Activated CD8-positive, alpha-beta T cell treated with anti-CD3 and anti-CD28 coated beads, Interleukin-2, amount 10 ng/mL, durations not matched to agents 7 days and 5 days (primary cell): Measurements from ENCODE around the gene MRPS18A. TPM values are rescaled to one million over a fixed set of nuclear protein-coding genes. Genes with fewer than 3 reads are reported as not detected.

Experiments used
- ATAC-seq: fragments of 150-1000 bp; cut with Tn5 transposase; one replicate; pipeline ENCODE4 v1.10.0; 2021; ENCODE audit warnings: moderate library complexity
- CTCF ChIA-PET: fragments of 350-600 bp; sonication (Branson Sonifier 250); formaldehyde crosslinking; loops from one replicate; lab custom pipeline; 2021; ENCODE audit warnings: antibody characterized with exemption; lab: Charles Lee
- POLR2A ChIA-PET: fragments of 350-600 bp; sonication (Branson Sonifier 250); formaldehyde crosslinking; loops from one replicate; lab custom pipeline; 2021; ENCODE audit warnings: antibody characterized with exemption; lab: Charles Lee
- DNase-seq: peaks from one replicate; pipeline ENCODE4 v3.0.0-alpha.2; 2020
- H3K27ac Mint-ChIP-seq: one replicate; pipeline ENCODE4 v1.8.0; 2021; ENCODE audit warnings: mild to moderate bottlenecking, mixed read lengths
- H3K27me3 Mint-ChIP-seq: one replicate; pipeline ENCODE4 v1.8.0; 2021; ENCODE audit warnings: low read depth, mixed read lengths
- H3K36me3 Mint-ChIP-seq: one replicate; pipeline ENCODE4 v1.8.0; 2021; ENCODE audit warnings: low read depth, mixed read lengths
- H3K4me1 Mint-ChIP-seq: one replicate; pipeline ENCODE4 v1.8.0; 2021; ENCODE audit warnings: low read depth, mixed read lengths
- H3K4me3 Mint-ChIP-seq: one replicate; pipeline ENCODE4 v1.8.0; 2021; ENCODE audit warnings: mild to moderate bottlenecking, mixed read lengths
- H3K9me3 Mint-ChIP-seq: one replicate; pipeline ENCODE4 v1.8.0; 2022; ENCODE audit warnings: mixed read lengths; ENCODE audit not compliant: insufficient read depth
- total RNA-seq, 2 experiments: library from RNA; stranded (reverse); gene quantifications; one replicate each; pipeline ENCODE4 v1.2.3, GENCODE V29; 2021

Gene MRPS18A
- total RNA-seq, 2 experiments from 2014 or later = 38.7 to 43.2 TPM

DNA sequence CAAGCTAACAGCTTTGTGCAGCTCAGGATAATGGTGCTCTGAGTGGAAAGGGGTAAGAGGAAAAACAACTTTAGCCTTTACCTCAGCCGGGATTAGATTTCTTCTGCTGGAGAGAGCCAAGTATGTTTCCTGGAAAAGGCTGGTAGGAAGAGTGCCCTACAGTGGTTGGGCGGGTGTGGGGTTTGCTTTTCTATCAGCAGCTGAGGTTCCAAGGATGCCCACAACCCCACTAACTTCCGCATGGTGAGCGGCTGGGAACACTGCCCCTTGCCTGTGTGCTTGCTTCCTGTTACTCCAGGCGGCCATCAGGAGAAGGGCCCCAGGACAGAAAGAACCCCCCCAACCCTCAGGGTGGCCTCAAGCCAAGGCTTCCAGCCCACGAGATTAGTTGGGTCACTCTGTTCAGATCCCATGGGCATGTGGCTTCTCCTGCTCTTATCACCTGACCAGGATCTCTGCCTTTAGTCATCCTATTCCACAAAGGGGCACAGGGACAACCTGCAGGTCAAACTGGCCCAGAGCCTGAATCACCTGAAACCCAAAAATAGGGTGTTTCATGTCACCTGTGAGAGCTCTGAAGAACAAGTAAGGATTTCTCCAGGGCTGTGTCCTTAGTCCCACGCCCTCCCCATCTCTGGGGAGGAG, 10.5 kb downstream of the MRPS18A start:
- peaks cover 14% of the 10 kb centered on the region for H3K4me1 Mint-ChIP-seq
- peaks cover 42% of the 10 kb centered on the region for H3K36me3 Mint-ChIP-seq
- ChIA-PET CTCF (interaction anchor here (1.8 kb wide), 1 partner anchor 9 kb away, joined by 10 read pairs; no protein-coding TSS in a partner anchor), POLR2A (no interaction called here)
- ATAC-seq (no peak), DNase-seq (no peak)
- no peaks in the 10 kb centered on the region for H3K27me3 Mint-ChIP-seq
- H3K27ac Mint-ChIP-seq = no peak overlapping the region
- H3K9me3 Mint-ChIP-seq = no peaks in the 10 kb centered on the region
- H3K4me3 Mint-ChIP-seq = no peak overlapping the region

DNA sequence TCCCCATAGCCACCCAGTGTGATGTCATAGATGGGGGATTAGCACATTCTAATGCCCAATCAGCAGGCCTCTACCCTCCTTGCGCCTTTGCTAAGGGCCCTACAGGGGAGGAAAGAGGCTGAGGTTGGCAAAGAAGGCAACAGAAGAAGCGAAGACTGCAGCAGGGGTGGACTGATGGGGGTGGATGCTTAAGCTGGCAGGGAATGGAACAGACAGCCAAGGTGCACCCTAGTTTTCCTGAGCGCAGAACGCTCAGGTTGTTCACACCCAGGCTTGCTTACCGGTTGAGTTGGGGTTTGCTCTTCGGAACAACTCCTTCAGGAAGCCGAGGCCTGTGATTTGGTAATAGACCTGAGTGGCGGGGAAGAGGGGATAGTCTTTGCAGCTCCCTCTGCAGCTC, 12.7 kb downstream of the MRPS18A start:
- no peak for ATAC-seq
- peaks cover 28% of the 10 kb centered on the region for H3K4me1 Mint-ChIP-seq
- DNase-seq = no peak
- H3K4me3 Mint-ChIP-seq = no peak overlapping the region
- no peak overlapping the region for H3K27ac Mint-ChIP-seq
- H3K27me3 Mint-ChIP-seq = no peaks in the 10 kb centered on the region
- H3K36me3 Mint-ChIP-seq = peaks cover 54% of the 10 kb centered on the region
- H3K9me3 Mint-ChIP-seq = no peaks in the 10 kb centered on the region
- POLR2A ChIA-PET = no interaction called here
- CTCF ChIA-PET = interaction anchor here (0.9 kb wide), 1 partner anchor 10 kb away, joined by 3 read pairs; no protein-coding TSS in a partner anchor

DNA sequence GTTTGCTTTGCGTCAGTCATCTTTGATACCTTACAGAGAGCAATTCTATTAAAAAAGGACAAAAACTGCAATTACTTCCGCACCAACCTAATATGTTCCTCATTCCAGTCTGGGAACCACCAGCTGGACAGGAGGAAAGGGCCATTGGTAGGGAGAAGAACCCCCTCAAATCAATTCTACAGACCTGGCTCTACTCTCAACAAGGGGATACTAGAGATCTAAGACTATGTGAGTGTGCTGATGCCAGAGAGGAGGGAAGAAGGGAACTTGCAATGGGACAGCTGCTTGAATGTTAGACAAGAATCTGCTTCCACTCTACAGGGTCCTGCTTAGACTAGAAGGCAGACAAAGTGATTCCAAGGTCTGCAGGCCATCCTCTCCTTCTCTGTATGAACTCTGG, 13.3 kb downstream of the MRPS18A start:
- CTCF ChIA-PET = no interaction called here

DNA sequence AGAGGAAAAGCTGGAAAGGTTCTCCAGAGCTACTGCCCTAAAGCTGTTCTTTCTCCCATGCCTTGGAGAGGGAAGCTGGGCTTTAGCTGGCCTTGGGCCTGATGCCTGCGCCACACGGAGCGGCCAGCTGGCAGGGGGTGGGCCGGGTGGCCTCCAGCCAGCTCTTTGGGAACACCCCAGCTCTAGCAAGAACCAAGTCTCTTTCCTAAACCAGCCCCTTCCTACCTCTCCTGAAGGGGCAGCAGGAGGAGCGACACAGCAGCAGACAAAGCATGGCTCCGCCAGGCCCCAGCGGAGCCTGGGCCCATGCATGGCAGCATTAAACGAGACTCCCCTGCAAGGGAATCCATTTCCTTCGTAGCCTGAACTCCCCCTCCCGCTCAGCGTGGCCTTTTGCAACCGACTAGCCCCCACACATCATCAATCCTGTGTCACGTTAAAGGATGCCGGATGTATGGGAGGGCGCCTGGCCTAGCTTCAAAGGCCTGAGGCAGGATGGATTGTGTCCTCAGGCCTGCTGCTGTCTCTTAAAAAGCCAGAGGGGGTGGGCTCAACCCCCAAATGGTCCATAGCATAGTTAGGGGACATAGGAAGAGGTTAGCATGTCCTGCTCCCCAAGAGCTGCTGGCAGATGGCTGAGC, 14.0 kb downstream of the MRPS18A start:
- Mint-ChIP-seq H3K36me3 (peaks cover 48% of the 10 kb centered on the region), H3K27ac (no peak overlapping the region), H3K9me3 (no peaks in the 10 kb centered on the region), H3K4me3 (no peak overlapping the region), H3K27me3 (no peaks in the 10 kb centered on the region), H3K4me1 (peaks cover 31% of the 10 kb centered on the region)
- ChIA-PET CTCF (no interaction called here), POLR2A (interaction anchor here (0.8 kb wide), 1 partner anchor 8 kb away, joined by 4 read pairs; no protein-coding TSS in a partner anchor)
- DNase-seq (no peak), ATAC-seq (no peak)

More for the DNA sequence above, 13.3 kb downstream of the MRPS18A start:
- peaks cover 51% of the 10 kb centered on the region for H3K36me3 Mint-ChIP-seq
- ATAC-seq (no peak), DNase-seq (no peak)
- no peaks in the 10 kb centered on the region for H3K9me3 Mint-ChIP-seq
- H3K27ac Mint-ChIP-seq = no peak overlapping the region
- H3K4me1 Mint-ChIP-seq = peaks cover 31% of the 10 kb centered on the region
- no peak overlapping the region for H3K4me3 Mint-ChIP-seq
- POLR2A ChIA-PET = interaction anchor here (0.8 kb wide), 1 partner anchor 8 kb away, joined by 4 read pairs; no protein-coding TSS in a partner anchor
- H3K27me3 Mint-ChIP-seq = no peaks in the 10 kb centered on the region

DNA sequence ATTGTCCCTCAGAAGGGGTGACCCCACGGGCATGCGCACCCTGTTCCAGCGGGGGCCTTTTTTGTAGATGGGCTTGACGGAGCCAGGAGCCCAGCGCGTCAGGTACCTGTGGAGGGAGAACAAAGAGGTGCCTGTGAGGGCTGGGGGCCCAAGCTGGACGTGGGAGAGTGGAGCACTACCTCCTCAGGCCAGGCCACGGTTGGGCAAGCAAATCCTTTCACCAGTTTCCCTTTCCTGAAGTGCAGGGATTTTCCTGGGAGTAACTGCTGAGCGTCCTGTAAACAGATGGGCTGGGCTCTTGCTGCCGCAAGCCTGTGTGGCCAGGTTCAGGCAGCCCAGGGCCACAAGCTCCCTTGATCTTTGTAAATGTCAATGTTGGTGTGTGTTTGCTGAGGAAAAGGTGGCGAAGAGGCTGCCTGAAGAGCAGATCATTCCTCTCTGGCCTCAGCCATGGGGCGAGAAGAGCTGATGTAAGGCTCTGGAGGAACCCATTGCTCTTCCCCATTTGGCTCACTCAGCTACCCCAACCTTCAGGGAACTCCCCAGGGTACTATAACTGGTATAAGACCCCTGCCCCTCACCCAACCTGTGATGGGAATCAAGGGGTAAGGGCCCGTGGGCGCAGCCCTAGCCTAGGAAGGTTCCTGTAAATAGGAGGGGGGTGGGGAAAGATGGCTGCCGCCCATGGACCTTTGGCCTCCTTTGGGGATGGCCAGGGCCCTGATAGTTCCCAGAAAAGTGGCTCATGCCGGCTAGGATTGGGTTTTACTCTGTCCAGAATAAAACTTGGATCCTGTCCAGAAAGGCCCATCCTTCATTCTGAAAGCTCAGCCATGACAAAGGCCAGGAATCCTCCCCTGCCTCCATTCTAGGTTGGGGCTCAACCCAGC, 15.5 kb downstream of the MRPS18A start:
- ATAC-seq (no peak), DNase-seq (no peak)
- ChIA-PET POLR2A (no interaction called here), CTCF (interaction anchor here (1.1 to 6.8 kb wide), 2 partner anchors 15 kb away, joined by 3 to 71 read pairs; partner anchors contain the start of gene MRPS18A)
- Mint-ChIP-seq H3K9me3 (no peaks in the 10 kb centered on the region), H3K27ac (no peak overlapping the region), H3K36me3 (peaks cover 39% of the 10 kb centered on the region), H3K4me3 (no peak overlapping the region), H3K4me1 (peaks cover 42% of the 10 kb centered on the region), H3K27me3 (no peaks in the 10 kb centered on the region)

DNA sequence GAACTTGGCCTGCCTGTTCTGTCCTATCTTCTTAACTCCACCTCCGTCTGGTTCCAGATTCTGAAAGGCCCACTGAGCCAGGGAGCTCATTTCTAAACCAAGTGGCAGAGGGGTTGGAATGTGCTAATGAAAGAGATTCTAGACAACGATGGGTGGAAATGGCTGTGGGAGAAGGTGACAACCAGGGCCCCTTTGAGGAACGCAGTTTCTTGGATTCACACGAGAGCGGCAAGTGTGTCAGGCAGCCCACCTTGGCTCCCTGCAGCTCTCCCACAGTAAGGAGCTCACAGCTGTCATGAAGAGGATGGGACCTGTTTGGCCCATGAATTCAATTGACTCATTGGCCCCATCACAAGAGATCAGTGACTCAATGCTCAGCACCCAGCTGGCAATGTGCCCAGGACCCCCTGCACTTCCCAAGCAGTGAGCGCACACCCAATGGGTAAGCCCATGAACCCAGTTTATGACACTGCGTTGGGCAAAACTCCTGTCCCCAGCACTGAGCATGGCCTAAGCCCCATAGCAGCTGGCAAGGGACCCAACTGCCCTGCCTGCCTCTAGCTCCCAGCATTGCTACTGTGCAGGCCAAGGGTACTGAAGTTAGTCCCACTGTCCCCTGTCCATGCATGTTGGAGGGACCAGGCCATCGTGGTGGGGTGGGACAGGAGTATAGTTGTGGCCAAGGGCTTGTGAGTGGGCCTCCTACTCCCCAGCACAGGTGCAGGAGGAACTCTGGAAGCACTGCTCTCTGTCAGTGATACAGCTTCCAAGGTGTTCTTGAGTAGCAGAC, 16.4 kb downstream of the MRPS18A start:
- H3K36me3 Mint-ChIP-seq = peaks cover 38% of the 10 kb centered on the region
- POLR2A ChIA-PET = interaction anchor here (0.6 kb wide), 2 partner anchors 501 to 576 kb away, joined by 3 to 5 read pairs; partner anchors contain the start of gene HSP90AB1
- no peaks in the 10 kb centered on the region for H3K27me3 Mint-ChIP-seq
- ATAC-seq (no peak), DNase-seq (no peak)
- H3K9me3 Mint-ChIP-seq = no peaks in the 10 kb centered on the region
- no peak overlapping the region for H3K4me3 Mint-ChIP-seq
- peak overlapping the region; percentile 86 for H3K27ac Mint-ChIP-seq
- CTCF ChIA-PET = interaction anchor here (1.2 to 6.8 kb wide), 8 partner anchors 9 to 403 kb away, joined by 3 to 71 read pairs (median 8); partner anchors contain the start of gene MRPS18A
- peaks cover 44% of the 10 kb centered on the region for H3K4me1 Mint-ChIP-seq

DNA sequence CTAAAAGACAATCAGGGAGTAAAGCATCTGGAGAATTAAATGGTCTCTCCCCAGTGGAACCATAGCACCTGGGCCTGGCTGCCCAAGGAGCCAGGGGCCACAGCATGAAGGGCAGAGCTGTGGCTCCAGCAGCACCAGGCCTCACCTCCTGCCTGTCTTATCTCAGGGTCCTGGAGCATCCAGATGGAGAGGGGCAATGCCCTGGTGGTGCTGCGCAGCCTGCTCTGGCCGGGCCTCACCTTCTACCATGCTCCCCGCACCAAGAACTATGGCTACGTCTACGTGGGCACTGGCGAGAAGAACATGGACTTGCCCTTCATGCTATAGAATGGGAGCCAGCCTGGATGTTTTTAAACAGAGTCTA, 17.0 kb downstream of the MRPS18A start:
- no peaks in the 10 kb centered on the region for H3K9me3 Mint-ChIP-seq
- H3K36me3 Mint-ChIP-seq = peaks cover 35% of the 10 kb centered on the region
- no peak overlapping the region for H3K4me3 Mint-ChIP-seq
- ChIA-PET POLR2A (interaction anchor here (0.6 to 1.5 kb wide), 3 partner anchors 41 to 576 kb away, joined by 3 to 6 read pairs (median 5); partner anchors contain the start of genes GTPBP2 and HSP90AB1), CTCF (interaction anchor here (0.7 to 6.8 kb wide), 12 partner anchors 8 to 408 kb away, joined by 3 to 71 read pairs (median 4); partner anchors contain the start of genes MAD2L1BP and MRPS18A)
- peak overlapping the region; percentile 86 for H3K27ac Mint-ChIP-seq
- H3K4me1 Mint-ChIP-seq = peaks cover 44% of the 10 kb centered on the region
- ATAC-seq = no peak
- H3K27me3 Mint-ChIP-seq = no peaks in the 10 kb centered on the region
- no peak for DNase-seq

DNA sequence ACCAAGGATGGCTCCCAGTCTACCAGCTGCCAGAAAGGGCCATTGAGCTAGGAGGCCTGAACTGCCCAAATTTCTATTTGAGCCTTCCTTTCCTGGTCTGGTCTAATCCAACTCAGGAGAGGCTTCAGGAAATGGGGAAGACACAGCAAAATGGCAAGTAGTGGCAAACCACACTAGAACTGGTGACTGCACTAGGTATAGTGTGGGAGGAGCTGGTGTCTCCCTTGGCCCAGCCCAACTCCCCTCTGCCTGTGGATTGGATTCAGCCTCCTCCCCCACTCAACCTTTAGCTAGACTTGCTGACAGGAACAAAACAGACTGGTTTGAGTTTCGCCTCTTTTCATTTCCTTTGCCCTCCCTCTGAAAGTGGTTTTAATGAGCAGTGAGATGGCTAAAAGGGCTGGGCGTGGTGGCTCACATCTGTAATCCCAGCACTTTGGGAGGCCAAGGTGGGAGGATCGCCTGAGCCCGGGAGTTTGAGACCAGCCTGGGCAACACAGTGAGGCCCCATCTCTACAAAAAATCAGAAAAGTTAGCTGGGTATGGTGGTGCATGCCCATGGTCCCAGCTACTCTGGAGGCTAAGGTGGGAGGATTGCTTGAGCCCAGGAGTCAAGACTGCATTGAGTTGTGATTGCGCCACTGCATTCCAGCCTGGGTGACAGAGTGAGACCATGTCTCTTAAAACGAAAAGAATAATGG, 17.5 kb downstream of the MRPS18A start:
- peaks cover 31% of the 10 kb centered on the region for H3K36me3 Mint-ChIP-seq
- peak overlapping the region; percentile 86 for H3K27ac Mint-ChIP-seq
- DNase-seq = peak; percentile 69
- ChIA-PET POLR2A (interaction anchor here (0.6 to 1.5 kb wide), 3 partner anchors 41 to 577 kb away, joined by 3 to 6 read pairs (median 5); partner anchors contain the start of genes GTPBP2 and HSP90AB1), CTCF (interaction anchor here (0.7 to 6.8 kb wide), 12 partner anchors 8 to 409 kb away, joined by 3 to 71 read pairs (median 4); partner anchors contain the start of genes MAD2L1BP and MRPS18A)
- no peaks in the 10 kb centered on the region for H3K27me3 Mint-ChIP-seq
- no peak overlapping the region for H3K4me3 Mint-ChIP-seq
- ATAC-seq = peak; percentile 38
- no peaks in the 10 kb centered on the region for H3K9me3 Mint-ChIP-seq
- H3K4me1 Mint-ChIP-seq = peaks cover 44% of the 10 kb centered on the region

DNA sequence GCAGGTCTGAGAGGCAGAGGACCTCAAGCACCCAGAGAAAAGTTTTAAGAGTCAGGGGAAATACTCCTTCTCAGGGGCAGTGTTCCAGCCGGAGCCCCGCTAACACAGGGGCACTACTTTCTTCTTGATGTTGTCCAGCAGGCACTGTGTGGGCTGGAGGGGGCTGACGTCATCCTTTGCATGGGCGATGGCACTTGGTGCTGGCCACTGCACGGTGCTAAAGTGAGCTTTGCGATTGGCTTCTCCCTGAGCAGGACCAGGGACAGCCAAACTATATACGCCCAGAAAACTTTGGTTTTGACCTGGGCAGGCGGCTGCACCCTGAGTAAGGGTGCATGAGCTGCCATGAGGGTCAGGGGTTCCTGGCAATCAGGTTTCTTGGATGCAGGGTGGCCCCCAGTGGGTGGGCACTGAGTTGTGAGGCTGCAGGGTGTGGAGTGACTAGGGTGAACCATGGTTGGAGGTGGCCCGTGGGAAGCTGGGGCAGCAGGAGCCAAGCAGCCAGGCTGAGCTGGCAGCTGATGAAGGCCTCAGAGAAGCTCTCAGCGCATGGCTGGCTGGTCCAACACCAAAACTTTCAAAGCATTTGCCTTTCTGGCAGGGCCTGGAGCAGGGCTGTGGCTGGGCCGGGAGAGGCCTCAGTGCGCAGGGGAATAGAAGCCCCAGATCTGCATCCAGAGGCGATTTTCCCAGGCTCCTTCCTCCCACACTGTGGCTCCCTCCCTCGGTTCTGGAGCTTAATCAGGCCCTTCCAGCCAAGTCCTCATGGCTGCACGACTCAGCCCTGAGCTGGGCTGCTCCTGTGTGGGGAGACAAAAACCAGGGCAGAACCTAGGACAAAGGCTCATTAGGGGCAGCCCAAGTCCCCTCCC, 18.3 kb downstream of the MRPS18A start:
- CTCF ChIA-PET = interaction anchor here (1.5 to 6.8 kb wide), 12 partner anchors 12 to 410 kb away, joined by 4 to 71 read pairs (median 9); partner anchors contain the start of genes MAD2L1BP and MRPS18A
- Mint-ChIP-seq H3K4me3 (no peak overlapping the region), H3K4me1 (peaks cover 44% of the 10 kb centered on the region), H3K27ac (peak overlapping the region; percentile 86), H3K27me3 (no peaks in the 10 kb centered on the region), H3K9me3 (no peaks in the 10 kb centered on the region), H3K36me3 (peaks cover 25% of the 10 kb centered on the region)
- ATAC-seq = no peak
- POLR2A ChIA-PET = interaction anchor here (0.5 to 1.5 kb wide), 3 partner anchors 40 to 607 kb away, joined by 3 to 6 read pairs (median 3); partner anchors contain the start of gene GTPBP2
- DNase-seq = no peak
